HG03060 (cell line): ENCODE measurements around the gene FUZ.

Source experiments
- ATAC-seq: cut with Tn5 transposase; IDR thresholded peaks from one replicate; pipeline ENCODE4 v1.9.1; 2021; ENCODE audit warnings: low read depth, moderate number of reproducible peaks; ENCODE audit not compliant: unreplicated experiment

Gene FUZ

DNA sequence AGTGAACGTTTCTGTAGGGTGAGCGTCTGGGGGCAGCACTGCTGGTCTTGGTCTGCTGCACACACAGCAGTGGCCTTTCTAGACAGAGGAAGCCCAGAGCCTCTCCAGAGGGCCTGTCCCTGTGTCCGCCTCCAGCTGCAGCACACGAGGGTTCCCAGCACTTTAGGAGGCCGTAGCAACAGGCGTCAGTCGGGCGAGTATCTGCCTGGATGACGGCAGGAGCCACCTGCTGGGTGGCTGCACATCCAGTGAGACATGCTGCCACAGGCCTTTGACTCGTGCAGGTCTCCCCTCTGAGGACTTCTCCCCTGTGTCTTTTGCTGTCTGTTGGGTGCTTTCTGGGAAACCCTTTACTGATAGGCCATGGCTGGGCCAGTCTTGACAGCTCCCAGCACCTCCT, 24.2 kb downstream of the FUZ start:
- no peak for ATAC-seq

- no peak for ATAC-seq
These were observed 25.3 kb downstream of the FUZ start for GRCh38 chr19:49787746-49788145.

- ATAC-seq = no peak
These were observed 26.7 kb downstream of the FUZ start for GRCh38 chr19:49786376-49786820.

- ATAC-seq = no peak
These were observed 30.6 kb downstream of the FUZ start for GRCh38 chr19:49782515-49782914.

- ATAC-seq = no peak
These were observed 31.7 kb downstream of the FUZ start for GRCh38 chr19:49781394-49781793.

- ATAC-seq = no peak
These were observed 32.2 kb downstream of the FUZ start for GRCh38 chr19:49780861-49781260.

DNA sequence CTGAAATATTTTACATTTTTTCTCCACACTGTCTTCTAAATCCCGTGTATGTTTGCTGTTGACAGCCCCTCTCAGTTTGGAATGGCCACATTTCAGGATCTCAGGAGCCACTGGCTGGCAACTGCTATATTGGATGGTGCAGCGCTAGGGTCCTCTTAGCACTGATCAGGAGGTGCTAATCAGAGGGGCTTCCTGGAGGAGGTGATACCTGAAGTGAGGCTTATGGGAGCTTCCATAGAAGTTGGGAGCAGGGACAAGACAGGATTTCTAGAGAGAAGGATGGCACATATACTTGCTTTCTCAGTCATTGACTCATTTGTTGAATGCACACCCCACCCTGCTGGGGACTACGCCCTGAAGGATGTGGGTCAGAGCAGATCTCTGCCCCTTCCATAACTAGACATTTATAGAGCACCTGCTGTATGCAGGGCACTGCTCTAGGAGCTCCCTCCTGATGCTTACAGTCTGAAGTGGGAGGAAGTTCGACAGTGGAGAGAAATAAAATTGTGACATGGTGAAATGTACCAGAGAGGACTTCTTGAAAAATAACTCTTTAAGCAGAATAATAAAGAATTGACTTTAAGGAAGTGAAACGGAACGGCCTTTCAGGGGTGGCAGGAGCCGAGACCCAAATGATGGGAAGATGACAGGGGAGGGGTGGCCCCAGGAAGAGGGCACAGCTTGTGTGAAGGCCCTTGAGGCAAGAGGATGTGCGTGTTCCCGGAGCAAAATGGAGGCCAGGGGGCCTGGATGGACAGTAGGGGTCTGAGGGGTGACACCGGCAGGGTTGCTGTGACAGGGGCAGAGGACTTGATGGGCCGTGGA, 33.1 kb downstream of the FUZ start:
- ATAC-seq = no peak

DNA sequence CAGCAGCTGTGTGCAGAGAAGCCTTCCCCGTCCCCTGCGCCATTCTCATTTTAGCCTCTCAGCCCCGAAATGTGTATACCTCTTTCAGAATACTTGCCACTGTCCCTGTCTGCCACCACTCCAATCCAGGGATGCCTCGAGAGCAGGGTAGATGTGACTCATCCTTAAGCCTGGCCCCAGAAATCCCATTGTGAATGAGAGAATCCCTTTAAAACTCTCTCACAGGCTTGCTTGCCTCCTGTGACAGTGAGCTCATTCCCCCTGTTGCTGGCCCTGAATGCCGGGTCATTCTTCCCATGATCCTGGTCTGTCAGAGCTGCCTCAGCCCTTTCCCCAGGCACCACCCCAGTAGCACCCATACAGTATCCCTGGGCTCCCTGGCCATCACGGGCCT, 36.7 kb downstream of the FUZ start:
- ATAC-seq = no peak

- ATAC-seq = no peak
These were observed 37.2 kb downstream of the FUZ start for GRCh38 chr19:49775742-49776370.

GRCh38 chr19:49774969-49775368, 38.1 kb downstream of the FUZ start:
- no peak for ATAC-seq

GRCh38 chr19:49773663-49774350, 39.3 kb downstream of the FUZ start:
- no peak for ATAC-seq

DNA sequence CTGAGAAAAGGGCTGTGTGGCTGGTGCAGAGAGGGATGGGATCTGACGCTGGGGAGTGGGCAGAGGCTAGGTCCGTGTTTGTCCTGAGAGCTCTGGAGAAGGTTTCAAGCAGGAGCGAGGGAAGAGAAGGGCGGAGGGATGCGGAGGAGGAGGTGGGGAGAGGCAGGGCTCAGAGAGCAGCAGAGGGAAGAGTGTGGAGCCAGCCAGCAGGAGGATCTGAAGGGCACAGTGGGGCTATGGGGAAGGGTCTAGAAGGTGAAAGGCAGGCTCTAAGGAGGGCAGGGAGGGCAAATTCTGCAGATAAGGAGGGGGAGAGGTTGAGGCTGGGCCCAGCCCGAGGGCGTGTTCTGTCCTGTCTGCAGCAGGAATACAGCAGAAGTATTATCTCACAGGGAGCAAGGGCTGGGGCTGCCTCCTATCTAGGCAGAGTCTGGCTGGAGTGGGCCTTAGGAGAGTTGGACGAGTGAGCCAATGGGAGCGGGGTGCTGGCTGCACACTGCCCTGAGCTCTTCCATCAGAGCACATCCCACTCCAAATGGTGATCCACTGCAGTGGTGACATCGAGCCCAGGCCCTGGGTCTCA, 40.2 kb downstream of the FUZ start:
- no peak for ATAC-seq

DNA sequence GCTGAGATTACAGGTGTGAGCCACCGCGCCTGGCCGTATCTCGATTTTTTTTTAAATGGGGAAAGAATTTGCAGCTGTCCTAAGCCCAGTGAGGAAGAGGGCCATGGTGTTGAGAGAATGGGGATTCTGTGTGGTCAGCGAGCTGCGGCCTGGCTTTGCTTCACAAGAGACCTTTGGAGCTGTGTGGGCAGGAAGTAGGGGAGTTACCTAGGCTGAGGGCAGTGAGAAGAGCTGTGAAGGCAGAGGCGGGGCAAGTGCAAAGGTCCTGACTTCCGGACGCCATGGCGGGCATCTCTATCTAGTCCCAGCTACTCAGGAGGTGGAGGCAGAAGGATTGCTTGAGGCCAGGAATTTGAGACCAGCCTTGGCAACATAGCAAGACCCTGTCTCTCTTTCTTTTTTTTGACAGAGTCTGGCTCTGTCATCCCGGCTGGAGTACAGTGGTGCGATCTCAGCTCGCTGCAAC, 41.4 kb downstream of the FUZ start:
- no peak for ATAC-seq

DNA sequence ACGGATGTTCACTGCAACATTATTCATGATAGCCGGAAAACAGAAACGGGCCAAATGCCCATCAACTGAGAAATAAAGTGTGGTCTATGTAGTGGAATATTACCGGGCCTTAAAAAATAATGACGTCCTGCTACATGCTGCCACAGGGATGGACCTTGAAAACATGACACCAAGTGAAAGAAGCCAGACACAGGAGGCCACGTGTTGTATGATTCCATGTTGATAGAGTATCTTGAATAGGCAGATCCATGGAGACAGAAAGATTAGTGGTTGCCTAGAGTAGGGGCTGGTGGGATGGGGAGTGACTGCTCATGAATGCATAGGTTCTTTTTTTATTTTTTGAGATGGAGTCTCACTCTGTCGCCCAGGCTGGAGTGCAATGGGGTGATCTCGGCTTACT, 42.6 kb downstream of the FUZ start:
- no peak for ATAC-seq

GRCh38 chr19:49767967-49768581, 45.0 kb downstream of the FUZ start:
- no peak for ATAC-seq

DNA sequence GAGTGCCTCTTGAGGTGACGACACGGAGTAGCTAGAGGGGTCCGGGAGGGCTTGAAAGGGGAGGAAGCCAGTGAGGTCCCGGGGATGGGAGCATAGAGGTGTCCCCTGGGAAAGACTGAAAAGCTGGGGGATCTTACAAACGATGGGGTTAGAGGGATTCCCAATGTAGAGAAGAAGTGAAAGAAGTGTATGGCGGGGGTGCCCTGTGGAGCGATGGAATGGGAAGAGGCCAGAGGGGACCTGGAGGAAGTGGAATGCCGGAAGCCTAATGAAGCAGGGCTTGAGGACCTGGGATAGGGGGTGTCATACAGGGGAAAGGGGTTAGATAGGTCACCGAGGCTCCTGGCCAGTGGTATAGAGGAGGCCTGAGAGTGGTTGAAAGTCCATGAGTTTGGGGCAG, 45.7 kb downstream of the FUZ start:
- ATAC-seq = no peak

DNA sequence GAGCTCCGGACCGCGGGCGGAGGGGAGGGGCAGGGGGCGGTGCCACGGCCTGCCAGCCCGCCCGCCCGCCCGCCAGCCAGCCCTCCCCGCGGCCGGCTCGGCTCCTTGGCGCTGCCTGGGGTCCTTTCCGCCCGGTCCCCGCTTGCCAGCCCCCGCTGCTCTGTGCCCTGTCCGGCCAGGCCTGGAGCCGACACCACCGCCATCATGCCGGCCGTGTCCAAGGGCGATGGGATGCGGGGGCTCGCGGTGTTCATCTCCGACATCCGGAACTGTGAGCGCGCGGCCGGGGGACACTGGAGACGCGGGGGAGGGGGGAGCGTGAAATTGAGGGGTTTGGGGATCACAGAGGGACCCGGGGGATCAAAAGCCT, 46.2 kb downstream of the FUZ start, which contains the start of gene AP2A1:
AP2A1 (plus strand) TSS at position 72 of the 370 bp plus-strand sequence; CDS start at position 205, 133 bp downstream.
- ATAC-seq = no peak

DNA sequence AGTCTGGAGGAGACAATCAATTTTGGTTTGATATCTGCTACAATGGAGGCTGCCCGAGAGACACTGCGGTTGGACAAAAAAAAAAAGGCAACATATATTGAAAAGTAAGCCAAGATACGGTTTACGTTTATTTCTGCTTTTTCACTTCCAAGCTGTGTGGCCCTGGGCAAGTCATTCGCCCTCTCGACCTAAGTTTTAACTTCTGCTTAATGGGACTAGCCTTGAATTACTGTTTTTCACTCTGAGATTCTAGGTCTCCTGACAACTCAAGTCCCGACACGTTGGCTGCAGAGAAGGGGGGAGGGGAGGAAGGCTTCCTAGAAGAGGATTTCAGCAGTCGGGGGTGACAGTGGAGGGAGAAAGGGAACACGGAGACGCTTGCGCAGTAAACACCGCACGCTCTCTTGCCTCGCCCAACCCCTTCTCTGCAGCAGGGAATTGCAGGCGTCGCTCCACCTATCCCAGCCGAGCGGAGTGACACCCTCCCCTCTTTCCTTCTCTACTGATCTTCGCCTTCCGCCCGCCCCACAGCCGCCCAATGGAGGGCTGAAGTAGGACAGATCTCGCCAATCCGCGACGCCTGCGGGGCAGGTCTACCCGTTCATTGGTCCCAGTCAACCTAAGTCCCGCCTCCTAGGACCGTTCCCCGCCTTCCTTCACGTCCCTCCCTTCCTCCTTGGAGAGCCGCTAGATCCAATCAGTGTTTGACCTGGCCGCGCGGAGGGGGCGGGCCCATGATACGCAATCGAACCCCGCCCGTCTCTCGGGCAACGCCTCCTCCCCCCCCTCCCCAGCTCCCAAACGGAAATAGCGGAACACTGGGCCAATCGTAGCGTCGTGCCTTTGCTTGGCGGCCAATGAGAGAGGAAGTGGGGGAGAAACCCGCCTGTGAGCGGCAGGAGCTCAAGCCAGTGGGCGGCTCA, 46.8 kb downstream of the FUZ start:
- peak; percentile 97 for ATAC-seq

DNA sequence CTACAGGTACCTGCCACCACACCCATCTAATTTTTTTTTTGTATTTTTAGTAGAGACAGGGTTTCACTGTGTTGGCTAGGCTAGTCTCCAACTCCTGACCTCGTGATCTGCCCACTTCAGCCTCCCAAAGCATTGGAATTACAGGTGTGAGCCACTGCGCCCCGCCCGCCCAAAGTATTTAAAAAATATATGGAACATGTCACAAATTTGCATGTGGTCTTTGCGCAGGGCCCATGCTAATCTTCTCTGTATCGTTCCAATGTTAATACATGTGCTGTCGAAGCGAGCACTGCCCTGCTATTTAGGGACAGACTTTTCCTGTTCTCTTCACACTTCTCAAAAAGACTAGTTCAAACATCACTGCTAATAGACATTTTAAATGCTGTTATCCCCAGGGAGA, 48.8 kb downstream of the FUZ start:
- ATAC-seq = no peak

GRCh38 chr19:49763230-49763629, 49.9 kb downstream of the FUZ start, which contains the start of gene TSKS:
TSKS (minus strand) TSS chr19:49763306; CDS start chr19:49763247, 59 bp downstream.
- no peak for ATAC-seq
